GM04503 (cell line): ENCODE results near the gene DEFB121.
"Not testable (repeated sequence)": the region's sequence is repeated elsewhere in the genome, so short reads cannot be mapped to it uniquely, and the experiment has no call there.

Experiments
- DNase-seq: peaks from one replicate; pipeline ENCODE4 v3.0.0-alpha.2; 2012; ENCODE audit warnings: low read depth

DEFB121 gene

GRCh38 chr20:31406115-31406514 is at the start of gene DEFB121:
Gene DEFB121 (minus strand): TSS chr20:31406215. CDS start chr20:31406152, 63 bp downstream.
- DNase-seq: no peak

GRCh38 chr20:31454361-31454760 is 48.3 kb upstream of the DEFB121 start:
- no peak for DNase-seq

- no peak for DNase-seq
Observed at GRCh38 chr20:31452575-31452974, 46.6 kb upstream of the DEFB121 start.

GRCh38 chr20:31449511-31450414 is 43.7 kb upstream of the DEFB121 start:
- no peak for DNase-seq

GRCh38 chr20:31446084-31446819 is 40.2 kb upstream of the DEFB121 start:
- no peak for DNase-seq

GRCh38 chr20:31440012-31440659 is 34.1 kb upstream of the DEFB121 start, which contains the start of gene DEFB123:
Gene DEFB123 (plus strand): TSS chr20:31440632. CDS start chr20:31440699, 67 bp downstream.
- no peak for DNase-seq

GRCh38 chr20:31430568-31431115 is 24.6 kb upstream of the DEFB121 start:
- DNase-seq: no peak

GRCh38 chr20:31427576-31427975 is 21.6 kb upstream of the DEFB121 start:
- not testable (repeated sequence) for DNase-seq

GRCh38 chr20:31426891-31427551 is 21.0 kb upstream of the DEFB121 start:
- not testable (repeated sequence) for DNase-seq

- no peak for DNase-seq
Observed at GRCh38 chr20:31425797-31426196, 19.8 kb upstream of the DEFB121 start.

- DNase-seq: no peak
Observed at GRCh38 chr20:31418307-31418706, 12.3 kb upstream of the DEFB121 start.

- DNase-seq: no peak
Observed at GRCh38 chr20:31415653-31416052, 9.6 kb upstream of the DEFB121 start.

- no peak for DNase-seq
Observed at GRCh38 chr20:31414381-31414780, 8.4 kb upstream of the DEFB121 start.

GRCh38 chr20:31410011-31410410 is 4.0 kb upstream of the DEFB121 start:
- DNase-seq: no peak

GRCh38 chr20:31403886-31404285 is 2.1 kb downstream of the DEFB121 start:
- DNase-seq: no peak

GRCh38 chr20:31394900-31395299 is 11.1 kb downstream of the DEFB121 start:
- no peak for DNase-seq

- DNase-seq: no peak
Observed at GRCh38 chr20:31392836-31393235, 13.2 kb downstream of the DEFB121 start.

- DNase-seq: no peak
Observed at GRCh38 chr20:31390490-31390889, 15.5 kb downstream of the DEFB121 start, which contains the start of gene DEFB119. Gene DEFB119 (minus strand): TSS chr20:31390590. CDS start chr20:31390483, 107 bp downstream.

GRCh38 chr20:31374346-31374745 is 31.7 kb downstream of the DEFB121 start:
- DNase-seq: no peak

GRCh38 chr20:31368301-31368700 is 37.7 kb downstream of the DEFB121 start, which contains the start of gene DEFB118:
Gene DEFB118 (plus strand): TSS chr20:31368601. CDS start chr20:31368651, 50 bp downstream.
- DNase-seq: no peak

GRCh38 chr20:31364272-31364671 is 41.7 kb downstream of the DEFB121 start:
- DNase-seq: not testable (repeated sequence)
